ENCODE data around the gene DIPK1A. TPM values are rescaled to one million over a fixed set of nuclear protein-coding genes. Genes with fewer than 3 reads are reported as not detected.

The DIPK1A gene
- total and polyA plus RNA-seq, 11 donors: 2.8 to 11.6 (median 6.2) TPM

- Histone ChIP-seq H3K9me3 (no peaks in the 10 kb centered on the region), H3K36me3 (no peaks in the 10 kb centered on the region), H3K4me3 (no peak overlapping the region), H3K4me1 (no peaks in the 10 kb centered on the region), H3K27ac (no peak overlapping the region), H3K27me3 (no peaks in the 10 kb centered on the region)
- intact Hi-C loops (cut with DNase I): no loop called here
- no peak for ATAC-seq
- 78 to 86% (median 82%) methylated on average over 4 of the region's 4 CpGs for WGBS, 4 donors
- TF ChIP-seq CTCF (IDR thresholded peaks at IDR 0.05): no peak
- TF ChIP-seq POLR2A (IDR thresholded peaks at IDR 0.05): no peak
- DNase-seq: no peak
These were observed 37.6 kb downstream of the DIPK1A start for GRCh38 chr1:92923664-92924063.

- no peaks in the 10 kb centered on the region for H3K9me3 ChIP-seq
- 90 to 94% (median 93%) methylated on average over 9 of the region's 9 CpGs for WGBS, 4 donors
- intact Hi-C loops (cut with DNase I): no loop called here
- no peak overlapping the region for H3K4me3 ChIP-seq
- no peak overlapping the region for H3K27ac ChIP-seq
- ATAC-seq (no peak), DNase-seq (no peak)
- no peaks in the 10 kb centered on the region for H3K4me1 ChIP-seq
- H3K36me3 ChIP-seq: no peaks in the 10 kb centered on the region
- H3K27me3 ChIP-seq: no peaks in the 10 kb centered on the region
- no peak for TF ChIP-seq CTCF (IDR thresholded peaks at IDR 0.05)
- TF ChIP-seq POLR2A (IDR thresholded peaks at IDR 0.05): no peak
These were observed 38.8 kb downstream of the DIPK1A start for GRCh38 chr1:92922356-92923035.

GRCh38 chr1:92921031-92922023, 39.9 kb downstream of the DIPK1A start:
- intact Hi-C loops (cut with DNase I): no loop called here
- H3K27ac ChIP-seq: no peak overlapping the region
- WGBS, 4 donors: 92 to 94% (median 93%) methylated on average over 8 of the region's 8 CpGs

More at GRCh38 chr1:92921031-92922023, 39.9 kb downstream of the DIPK1A start:
- H3K4me3 ChIP-seq: no peak overlapping the region
- no peaks in the 10 kb centered on the region for H3K9me3 ChIP-seq
- H3K36me3 ChIP-seq: no peaks in the 10 kb centered on the region
- TF ChIP-seq POLR2A (IDR thresholded peaks at IDR 0.05): no peak
- TF ChIP-seq CTCF (IDR thresholded peaks at IDR 0.05): no peak
- ATAC-seq (no peak), DNase-seq (no peak)
- H3K4me1 ChIP-seq: no peaks in the 10 kb centered on the region
- no peaks in the 10 kb centered on the region for H3K27me3 ChIP-seq
